Neutrophil (primary cell): Measurements from ENCODE around the gene SPRYD3.
"Not testable (repeated sequence)": the region's sequence is repeated elsewhere in the genome, so short reads cannot be mapped to it uniquely, and the experiment has no call there.

Experiments used
- H3K27ac ChIP-seq: fragments of 200-600 bp; sonication (generic); 2 replicates; pipeline ENCODE4 v1.5.1; 2016; ENCODE audit warnings: mild to moderate bottlenecking, moderate library complexity
- H3K27me3 ChIP-seq: fragments of 200-600 bp; sonication (generic); 2 replicates; pipeline ENCODE4 v1.6.0; 2016; ENCODE audit warnings: mild to moderate bottlenecking
- H3K36me3 ChIP-seq: fragments of 200-600 bp; sonication (generic); 2 replicates; pipeline ENCODE4 v1.5.1; 2017
- H3K4me1 ChIP-seq, 2 experiments: fragments of 200-600 bp in 1 of 2; sonication (generic) in 1 of 2; 1 replicate in 1 of 2; 2 replicates in 1 of 2; pipeline versions ENCODE4 v1.5.1 to v1.6.1; 2013 to 2016; ENCODE audit warnings: low read depth in 1 of 2, low read length in 1 of 2, mild to moderate bottlenecking in 1 of 2, moderate library complexity in 1 of 2; ENCODE audit not compliant: control insufficient read depth in 1 of 2, insufficient read depth in 1 of 2
- H3K4me3 ChIP-seq, 2 experiments: fragments of 200-600 bp in 1 of 2; sonication (generic) in 1 of 2; 1 replicate in 1 of 2; 2 replicates in 1 of 2; pipeline ENCODE4 v1.5.1; 2013 to 2016; ENCODE audit warnings: low read depth in 1 of 2, low read length in 1 of 2, mild to moderate bottlenecking in 1 of 2, moderate library complexity in 1 of 2
- H3K9me3 ChIP-seq: fragments of 200-600 bp; sonication (generic); 2 replicates; pipeline ENCODE4 v1.5.1; 2016
- CTCF ChIP-seq: fragments of 200-600 bp; sonication (generic); IDR thresholded peaks from 2 replicates; pipeline ENCODE4 v1.5.1; 2016; ENCODE audit warnings: antibody characterized with exemption

SPRYD3 gene

GRCh38 chr12:53113136-53113705, 34.0 kb upstream of the SPRYD3 start:
- no peak overlapping the region for H3K27ac ChIP-seq
- H3K36me3 ChIP-seq = no peaks in the 10 kb centered on the region
- H3K4me3 ChIP-seq = no peak overlapping the region
- no peaks in the 10 kb centered on the region for H3K9me3 ChIP-seq
- TF ChIP-seq CTCF = no peak
- H3K27me3 ChIP-seq = no peaks in the 10 kb centered on the region
- no peaks in the 10 kb centered on the region for H3K4me1 ChIP-seq

- not testable (repeated sequence) for H3K27me3 ChIP-seq, H3K36me3 ChIP-seq, H3K4me1 ChIP-seq, H3K9me3 ChIP-seq, H3K4me3 ChIP-seq, H3K27ac ChIP-seq
Measured at GRCh38 chr12:53112431-53112830, 33.2 kb upstream of the SPRYD3 start.

GRCh38 chr12:53107122-53107521, 27.9 kb upstream of the SPRYD3 start:
- TF ChIP-seq CTCF = no peak
- no peak overlapping the region for H3K4me3 ChIP-seq
- H3K36me3 ChIP-seq = no peaks in the 10 kb centered on the region
- no peaks in the 10 kb centered on the region for H3K9me3 ChIP-seq
- no peaks in the 10 kb centered on the region for H3K27me3 ChIP-seq
- no peak overlapping the region for H3K27ac ChIP-seq
- H3K4me1 ChIP-seq = peaks cover 14 to 18% of the 10 kb centered on the region in 2 experiments

GRCh38 chr12:53105712-53106439, 26.7 kb upstream of the SPRYD3 start:
- H3K27me3 ChIP-seq = no peaks in the 10 kb centered on the region
- H3K27ac ChIP-seq = no peak overlapping the region
- no peaks in the 10 kb centered on the region for H3K9me3 ChIP-seq
- TF ChIP-seq CTCF = no peak
- no peaks in the 10 kb centered on the region for H3K36me3 ChIP-seq
- H3K4me1 ChIP-seq = peaks cover 16 to 19% of the 10 kb centered on the region in 2 experiments
- H3K4me3 ChIP-seq = no peak overlapping the region

- no peak for TF ChIP-seq CTCF
- H3K36me3 ChIP-seq = no peaks in the 10 kb centered on the region
- H3K27ac ChIP-seq = no peak overlapping the region
- no peaks in the 10 kb centered on the region for H3K27me3 ChIP-seq
- H3K9me3 ChIP-seq = no peaks in the 10 kb centered on the region
- no peak overlapping the region for H3K4me3 ChIP-seq
- peaks cover 16 to 19% of the 10 kb centered on the region in 2 experiments for H3K4me1 ChIP-seq
Measured at GRCh38 chr12:53105256-53105655, 26.1 kb upstream of the SPRYD3 start.

- Histone ChIP-seq H3K27me3 (peaks cover 6% of the 10 kb centered on the region), H3K36me3 (no peaks in the 10 kb centered on the region), H3K9me3 (no peaks in the 10 kb centered on the region), H3K4me3 (no peak overlapping the region), H3K27ac (no peak overlapping the region), H3K4me1 (peaks cover 16 to 22% of the 10 kb centered on the region in 2 experiments)
- TF ChIP-seq CTCF = no peak
Measured at GRCh38 chr12:53103860-53104305, 24.7 kb upstream of the SPRYD3 start.
